ENCODE data around the gene SLC11A2.

GRCh38 chr12:50992819-50993218, 33.4 kb downstream of the SLC11A2 start:
- no peak for TF ChIP-seq CTCF (conservative IDR thresholded peaks at IDR 0.05 in 1 of 2, IDR thresholded peaks at IDR 0.05 in 1 of 2; ENCODE audit: extremely low read depth in 1 of 2, insufficient read depth in 1 of 2, low read depth in 1 of 2, low read length in 2 of 2)
- TF ChIP-seq EZH2 (IDR thresholded peaks at IDR 0.05; ENCODE audit: borderline replicate concordance, low read length) = no peak

Measured in mammary epithelial cell (primary cell).